ENCODE data around the gene CD276. TPM values are rescaled to one million over a fixed set of nuclear protein-coding genes. Genes with fewer than 3 reads are reported as not detected.

Gene CD276
- total and polyA plus RNA-seq, 3 experiments from 2014 or later, result 1.9 to 2.4 TPM; not detected in 1

- peaks cover 0 to 8% (median 0%) of the 10 kb centered on the region in 3 donors for H3K4me1 Mint-ChIP-seq
- Histone ChIP-seq H3K4me1 (ENCODE audit: insufficient read depth, low read length) (no peaks in the 10 kb centered on the region), H3K27ac (ENCODE audit: low read depth, low read length) (no peak overlapping the region), H3K9me3 (ENCODE audit: low read length) (no peaks in the 10 kb centered on the region), H3K4me3 (ENCODE audit: low read length) (no peak overlapping the region), H3K27me3 (ENCODE audit: insufficient read depth, low read length, poor library complexity, severe bottlenecking) (no peaks in the 10 kb centered on the region), H3K36me3 (ENCODE audit: insufficient read depth, low read length) (no peaks in the 10 kb centered on the region)
- POLR2A ChIA-PET, result no interaction called here
- H3K4me3 Mint-ChIP-seq, result no peak overlapping the region
- peaks cover 0 to 4% (median 0%) of the 10 kb centered on the region in 5 donors for H3K9me3 Mint-ChIP-seq
- no peak overlapping the region for H3K27ac Mint-ChIP-seq
- H3K36me3 Mint-ChIP-seq, result no peaks in the 10 kb centered on the region
- CTCF ChIA-PET, result no interaction called here
- peaks cover 16 to 32% of the 10 kb centered on the region in 2 donors for H3K27me3 Mint-ChIP-seq
- no peak for DNase-seq
These were observed 72.8 kb downstream of the CD276 start for GRCh38 chr15:73756947-73757513.

- CTCF ChIA-PET, result no interaction called here
These were observed 73.4 kb downstream of the CD276 start for GRCh38 chr15:73757571-73757970.

GRCh38 chr15:73758461-73758860, 74.3 kb downstream of the CD276 start:
- Mint-ChIP-seq H3K4me3 (no peak overlapping the region), H3K27ac (no peak overlapping the region), H3K36me3 (no peaks in the 10 kb centered on the region), H3K9me3 (peaks cover 0 to 4% (median 0%) of the 10 kb centered on the region in 5 donors), H3K27me3 (peaks cover 18 to 32% of the 10 kb centered on the region in 2 donors), H3K4me1 (peaks cover 0 to 8% (median 0%) of the 10 kb centered on the region in 3 donors)
- no peaks in the 10 kb centered on the region for H3K4me1 ChIP-seq (ENCODE audit: insufficient read depth, low read length)
- H3K27me3 ChIP-seq (ENCODE audit: insufficient read depth, low read length, poor library complexity, severe bottlenecking), result no peaks in the 10 kb centered on the region
- H3K27ac ChIP-seq (ENCODE audit: low read depth, low read length), result no peak overlapping the region
- ChIA-PET POLR2A (no interaction called here), CTCF (no interaction called here)
- H3K4me3 ChIP-seq (ENCODE audit: low read length), result no peak overlapping the region
- no peaks in the 10 kb centered on the region for H3K36me3 ChIP-seq (ENCODE audit: insufficient read depth, low read length)
- no peaks in the 10 kb centered on the region for H3K9me3 ChIP-seq (ENCODE audit: low read length)
- no peak for DNase-seq

More at GRCh38 chr15:73757571-73757970, 73.4 kb downstream of the CD276 start:
- Histone ChIP-seq H3K27ac (ENCODE audit: low read depth, low read length) (no peak overlapping the region), H3K36me3 (ENCODE audit: insufficient read depth, low read length) (no peaks in the 10 kb centered on the region), H3K4me1 (ENCODE audit: insufficient read depth, low read length) (no peaks in the 10 kb centered on the region), H3K9me3 (ENCODE audit: low read length) (no peaks in the 10 kb centered on the region), H3K27me3 (ENCODE audit: insufficient read depth, low read length, poor library complexity, severe bottlenecking) (no peaks in the 10 kb centered on the region), H3K4me3 (ENCODE audit: low read length) (no peak overlapping the region)
- H3K27ac Mint-ChIP-seq, result no peak overlapping the region
- DNase-seq, result no peak
- peaks cover 0 to 4% (median 0%) of the 10 kb centered on the region in 5 donors for H3K9me3 Mint-ChIP-seq
- peaks cover 16 to 32% of the 10 kb centered on the region in 2 donors for H3K27me3 Mint-ChIP-seq
- POLR2A ChIA-PET, result no interaction called here
- no peak overlapping the region for H3K4me3 Mint-ChIP-seq
- H3K4me1 Mint-ChIP-seq, result peaks cover 0 to 8% (median 0%) of the 10 kb centered on the region in 3 donors
- H3K36me3 Mint-ChIP-seq, result no peaks in the 10 kb centered on the region

GRCh38 chr15:73760330-73761329, 76.4 kb downstream of the CD276 start:
- Mint-ChIP-seq H3K4me3 (no peak overlapping the region), H3K36me3 (no peaks in the 10 kb centered on the region), H3K4me1 (no peaks in the 10 kb centered on the region), H3K27me3 (peaks cover 10 to 22% of the 10 kb centered on the region in 2 donors), H3K9me3 (peaks cover 0 to under 1% (median 0%) of the 10 kb centered on the region in 5 donors), H3K27ac (no peak overlapping the region)
- ChIA-PET POLR2A (no interaction called here), CTCF (no interaction called here)
- H3K36me3 ChIP-seq (ENCODE audit: insufficient read depth, low read length), result no peaks in the 10 kb centered on the region
- no peak overlapping the region for H3K4me3 ChIP-seq (ENCODE audit: low read length)
- DNase-seq, result no peak
- H3K27me3 ChIP-seq (ENCODE audit: insufficient read depth, low read length, poor library complexity, severe bottlenecking), result no peaks in the 10 kb centered on the region
- H3K4me1 ChIP-seq (ENCODE audit: insufficient read depth, low read length), result no peaks in the 10 kb centered on the region
- H3K27ac ChIP-seq (ENCODE audit: low read depth, low read length), result no peak overlapping the region
- H3K9me3 ChIP-seq (ENCODE audit: low read length), result no peaks in the 10 kb centered on the region

GRCh38 chr15:73763931-73764330, 79.7 kb downstream of the CD276 start:
- H3K27me3 ChIP-seq (ENCODE audit: insufficient read depth, low read length, poor library complexity, severe bottlenecking), result no peaks in the 10 kb centered on the region
- Mint-ChIP-seq H3K4me3 (no peak overlapping the region), H3K27me3 (peaks cover 5 to 23% of the 10 kb centered on the region in 2 donors), H3K9me3 (no peaks in the 10 kb centered on the region), H3K4me1 (no peaks in the 10 kb centered on the region), H3K36me3 (no peaks in the 10 kb centered on the region), H3K27ac (no peak overlapping the region)
- no peak overlapping the region for H3K27ac ChIP-seq (ENCODE audit: low read depth, low read length)
- H3K36me3 ChIP-seq (ENCODE audit: insufficient read depth, low read length), result no peaks in the 10 kb centered on the region
- no peaks in the 10 kb centered on the region for H3K9me3 ChIP-seq (ENCODE audit: low read length)
- no peak overlapping the region for H3K4me3 ChIP-seq (ENCODE audit: low read length)
- no peaks in the 10 kb centered on the region for H3K4me1 ChIP-seq (ENCODE audit: insufficient read depth, low read length)
- ChIA-PET CTCF (no interaction called here), POLR2A (no interaction called here)
- no peak for DNase-seq

Other genes starting within 250 kb of the CD276 start
- gene REC114, start 241.2 kb upstream of the CD276 start, total RNA-seq, result not detected
- not detected for gene REC114, start 241.2 kb upstream of the CD276 start, polyA plus RNA-seq
- gene NPTN, start 51.0 kb upstream of the CD276 start, total RNA-seq, result 10 to 100 TPM; 55.8 to 58.5 TPM
- gene NPTN, start 51.0 kb upstream of the CD276 start, polyA plus RNA-seq, result 46.1 TPM
- not detected for gene INSYN1, start 69.0 kb downstream of the CD276 start, total RNA-seq
- not detected for gene INSYN1, start 69.0 kb downstream of the CD276 start, polyA plus RNA-seq
- gene TBC1D21, start 189.2 kb downstream of the CD276 start, total RNA-seq, result not detected
- gene TBC1D21, start 189.2 kb downstream of the CD276 start, polyA plus RNA-seq, result not detected
- 1 to 10 TPM; 1.3 to 1.5 TPM for gene LOXL1, start 242.1 kb downstream of the CD276 start, total RNA-seq
- 3.1 TPM for gene LOXL1, start 242.1 kb downstream of the CD276 start, polyA plus RNA-seq